GM15510 (cell line): Measurements from ENCODE around the gene RPS2.

Experiments used
- POLR2A ChIP-seq: IDR thresholded peaks from 3 replicates; pipeline ENCODE4 v1.6.1; 2011; ENCODE audit warnings: borderline replicate concordance; ENCODE audit not compliant: insufficient read length; ENCODE audit errors: extremely low read depth

The RPS2 gene

DNA sequence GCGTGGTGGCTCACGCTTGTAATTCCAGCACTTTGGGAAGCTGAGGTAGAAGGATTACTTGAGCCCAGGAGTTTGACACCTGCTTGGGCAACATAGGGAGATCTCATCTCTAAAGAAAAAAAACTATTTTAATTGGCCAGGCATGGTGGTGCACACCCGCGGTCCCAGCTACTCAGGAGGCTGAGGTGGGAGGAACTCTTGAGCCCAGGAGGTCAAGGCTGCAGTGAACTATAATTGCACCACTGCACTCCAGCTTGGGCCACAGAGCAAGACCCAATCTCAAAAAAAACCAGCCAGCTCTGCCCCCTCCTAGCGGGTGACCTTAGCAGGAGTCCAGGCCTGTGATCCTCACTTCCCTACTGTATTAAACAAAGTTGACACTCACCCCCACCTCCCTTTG, 40.5 kb downstream of the RPS2 start:
- TF ChIP-seq POLR2A: no peak

DNA sequence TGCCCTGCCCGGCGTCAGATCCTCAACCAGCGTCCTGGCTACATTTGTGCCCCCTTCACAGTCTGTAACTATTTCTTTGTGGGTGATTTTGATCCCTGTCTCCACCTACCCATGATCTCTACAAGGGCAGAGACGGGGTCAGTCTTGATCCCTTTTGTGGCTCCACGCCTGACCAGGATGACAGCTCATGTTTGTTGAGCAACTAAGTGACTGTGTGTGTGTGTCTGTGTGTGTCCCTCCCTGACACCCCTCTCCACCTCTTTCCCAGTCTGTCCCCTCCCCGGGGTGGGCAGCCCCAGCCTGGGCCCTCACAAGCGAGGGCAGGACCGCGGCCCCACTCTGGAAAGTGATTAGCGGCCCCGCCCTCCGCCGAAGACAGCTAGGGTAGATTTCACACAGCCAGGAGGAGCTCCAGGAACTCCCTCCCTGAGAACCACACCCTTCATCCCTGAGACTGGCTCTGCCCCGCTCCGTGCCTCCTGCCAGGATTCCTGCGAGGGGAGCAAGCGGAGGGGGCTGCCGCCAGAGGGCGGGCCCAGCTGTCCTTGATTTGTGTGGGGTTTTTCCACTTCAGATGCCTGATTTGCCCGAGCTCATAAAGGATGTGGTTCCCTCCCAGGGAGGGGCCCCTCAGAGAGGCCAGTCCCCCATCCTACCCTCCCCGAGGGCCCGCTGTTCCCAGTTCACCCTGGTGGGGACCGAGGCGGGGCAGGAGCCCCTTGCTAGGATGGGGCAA, 41.2 kb downstream of the RPS2 start:
- no peak for TF ChIP-seq POLR2A

DNA sequence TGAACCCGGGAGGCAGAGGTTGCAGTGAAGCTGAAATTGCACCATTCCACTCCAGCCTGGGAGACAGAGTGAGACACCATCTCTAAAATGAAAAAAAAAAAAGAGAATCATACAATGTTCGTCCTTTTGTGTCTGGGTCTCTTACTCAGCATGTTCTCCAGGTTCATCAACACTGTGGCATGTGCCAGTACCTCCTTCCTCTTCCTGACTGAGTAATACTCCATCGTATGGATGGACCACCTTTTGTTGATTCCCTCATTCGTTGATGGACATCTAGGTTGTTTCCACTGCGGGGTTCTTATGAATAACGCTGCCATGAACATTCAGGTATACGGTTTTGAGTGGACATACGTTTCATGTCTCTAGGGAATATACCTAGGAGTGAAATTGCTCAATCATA, 42.3 kb downstream of the RPS2 start:
- TF ChIP-seq POLR2A: no peak

DNA sequence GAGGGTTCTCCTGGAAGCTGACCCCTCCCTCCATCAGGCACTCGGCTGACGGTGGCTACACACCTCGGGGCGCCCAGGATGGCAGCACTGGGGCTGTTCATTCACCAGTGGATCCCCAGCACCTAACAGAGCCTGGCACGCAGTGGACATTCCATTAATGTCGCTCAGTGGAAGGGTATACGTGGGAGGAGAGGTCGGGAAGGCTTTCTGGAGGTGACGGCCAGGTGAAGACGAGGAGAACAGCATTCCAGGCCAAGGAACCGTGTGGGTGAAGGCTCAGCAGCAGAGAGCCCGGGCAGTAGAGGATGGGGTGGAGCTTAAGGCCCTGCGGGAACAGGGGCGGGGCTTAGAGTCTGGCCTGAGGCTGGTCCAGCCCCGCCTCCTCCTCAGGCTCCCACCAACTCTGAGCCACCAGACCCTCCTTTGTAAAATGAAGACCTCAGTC, 43.9 kb downstream of the RPS2 start:
- TF ChIP-seq POLR2A: no peak

DNA sequence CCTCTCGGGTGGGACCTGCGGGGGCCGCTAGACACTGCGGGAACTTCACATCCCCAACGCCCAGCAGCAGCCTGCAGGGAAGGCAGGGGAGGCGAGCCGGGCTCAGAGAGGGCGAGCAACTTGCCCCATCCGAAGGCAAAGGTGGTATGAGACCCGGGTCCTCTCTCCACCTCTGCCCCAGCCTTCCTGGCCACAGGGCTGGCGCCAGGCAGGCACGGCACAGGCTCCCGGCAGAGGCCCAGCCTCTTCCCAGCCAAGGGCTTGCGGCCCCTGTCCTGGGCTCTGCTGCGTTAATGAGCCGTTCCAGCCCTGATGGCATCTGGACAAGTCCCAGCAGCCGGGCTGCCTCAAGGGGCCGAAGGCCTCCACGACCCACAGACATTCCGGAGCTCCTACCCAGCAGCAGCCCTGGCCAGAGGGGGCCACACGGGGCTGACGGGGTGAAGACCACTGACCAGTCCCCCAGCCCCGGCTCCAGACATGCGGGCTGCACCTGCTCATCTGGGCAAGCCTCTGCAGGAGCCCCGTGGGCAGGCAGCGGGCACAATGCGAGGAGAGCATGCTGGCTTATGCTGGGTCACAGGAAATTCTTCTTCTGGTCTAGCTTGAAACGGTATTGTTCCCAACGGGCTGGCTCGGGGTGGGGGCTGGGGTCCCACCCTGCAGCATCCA, 45.2 kb downstream of the RPS2 start:
- no peak for TF ChIP-seq POLR2A

DNA sequence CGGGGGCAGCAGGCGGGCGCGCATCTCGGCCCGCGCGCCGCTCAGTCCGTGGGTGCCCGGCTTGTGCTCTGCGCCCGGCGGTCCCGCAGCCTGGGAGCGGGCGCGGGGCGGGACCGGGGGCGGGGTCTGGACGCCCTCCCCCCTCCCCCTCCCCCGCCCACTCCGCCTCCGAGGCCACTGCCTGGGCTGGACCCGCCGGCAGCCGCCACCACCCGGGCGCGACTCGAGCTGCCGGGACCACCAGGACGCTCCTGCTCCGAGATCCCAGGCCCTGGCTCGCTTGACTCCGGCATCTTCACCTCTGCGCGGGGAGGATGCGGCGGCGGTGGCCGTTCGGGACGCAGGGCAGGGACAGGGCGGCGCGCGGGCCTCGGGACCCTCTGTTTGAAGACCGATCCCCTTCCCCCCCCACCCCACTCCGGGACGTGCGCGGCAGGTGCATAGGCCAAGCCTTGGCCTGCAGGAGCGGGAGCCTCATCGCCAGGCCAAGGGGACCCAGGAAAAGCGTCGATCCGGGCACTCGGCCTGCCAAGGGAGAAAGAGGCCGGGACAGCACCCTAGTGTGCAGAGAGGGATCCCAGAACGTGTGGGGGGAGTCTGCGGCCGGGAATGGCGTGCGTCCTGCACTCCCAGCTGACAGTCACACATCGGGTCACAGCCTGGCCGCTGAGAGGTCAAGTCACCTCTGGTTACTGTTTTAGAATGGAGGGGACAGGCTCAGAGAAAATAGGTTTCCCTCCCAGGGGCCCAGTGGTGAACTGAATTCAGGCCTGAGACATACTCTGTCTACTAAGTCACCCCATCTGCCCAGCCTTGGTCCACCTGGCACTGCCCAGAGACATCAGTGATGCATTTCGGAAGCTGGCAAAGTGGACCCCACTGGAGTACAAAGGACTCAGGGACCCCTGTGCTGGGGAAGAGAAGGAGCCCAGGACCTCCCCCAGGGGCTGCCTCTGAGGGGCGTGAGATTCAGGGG, 46.0 kb downstream of the RPS2 start, which contains the start of gene HS3ST6:
HS3ST6 (minus strand) TSS at position 65 of the 976 bp plus-strand sequence. CDS start 92 bp downstream, outside the sequence.
- no peak for TF ChIP-seq POLR2A

DNA sequence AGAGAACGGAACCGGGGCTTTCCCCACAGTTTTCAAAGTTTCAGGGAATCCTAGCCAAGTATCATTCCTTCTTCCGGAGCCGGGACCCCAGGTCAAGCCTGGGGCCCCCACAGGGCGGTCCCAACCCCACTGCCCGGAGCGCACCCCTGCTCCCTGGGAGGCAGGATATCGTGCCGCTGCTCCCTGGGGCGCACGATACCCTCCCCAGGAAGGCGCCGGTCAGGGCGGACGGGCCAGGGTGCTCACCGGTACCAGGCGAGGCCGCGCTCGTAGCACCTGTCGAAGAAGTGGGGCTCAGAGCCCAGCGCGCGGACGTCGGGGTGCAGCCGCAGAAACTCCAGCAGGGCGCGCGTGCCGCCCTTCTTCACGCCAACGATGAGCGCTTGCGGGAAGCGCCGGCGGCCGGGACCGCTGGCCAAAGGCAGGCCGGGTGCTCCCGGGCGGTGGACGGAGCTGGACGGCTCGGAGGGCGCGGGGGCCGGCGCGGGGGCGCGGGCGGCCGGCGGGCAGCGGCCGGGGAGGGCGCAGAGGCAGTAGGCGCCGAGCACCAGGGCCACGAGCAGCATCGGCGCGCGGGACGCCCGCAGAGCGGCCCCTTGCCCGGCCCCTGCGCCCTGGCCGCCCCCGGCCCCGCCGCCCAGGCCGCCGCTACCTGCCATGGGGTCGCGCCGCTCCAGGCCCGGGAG, 46.8 kb downstream of the RPS2 start:
- TF ChIP-seq POLR2A: no peak

DNA sequence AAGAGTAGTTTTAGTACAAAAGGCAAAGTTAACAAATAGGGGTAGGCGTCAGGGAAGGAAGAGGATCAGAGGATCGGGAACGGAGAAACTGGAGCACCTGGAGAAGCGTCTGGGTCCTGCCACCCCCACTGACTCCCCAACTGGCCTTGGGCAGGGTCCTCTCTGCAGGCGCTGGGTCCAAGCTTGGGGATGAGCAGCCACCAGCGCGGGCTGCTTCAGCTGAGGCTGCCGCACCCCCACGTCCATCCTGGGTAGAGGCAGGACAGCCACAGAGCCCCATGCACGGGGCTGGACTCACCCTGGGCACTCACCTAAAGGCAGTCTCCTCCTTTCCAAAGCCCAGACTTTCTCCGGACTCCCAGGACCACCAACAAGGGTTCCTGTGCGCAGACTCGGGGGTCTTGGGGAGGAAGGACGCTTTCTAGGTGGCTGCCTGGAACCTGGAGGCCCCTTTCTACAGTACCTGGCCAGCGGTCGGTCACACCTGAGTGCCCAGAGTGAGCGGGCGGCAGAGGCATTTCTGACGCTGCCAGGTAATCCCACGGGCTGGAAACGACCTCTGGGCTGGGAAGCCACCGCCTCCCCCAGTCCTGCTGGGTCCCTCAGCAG, 47.5 kb downstream of the RPS2 start:
- no peak for TF ChIP-seq POLR2A

DNA sequence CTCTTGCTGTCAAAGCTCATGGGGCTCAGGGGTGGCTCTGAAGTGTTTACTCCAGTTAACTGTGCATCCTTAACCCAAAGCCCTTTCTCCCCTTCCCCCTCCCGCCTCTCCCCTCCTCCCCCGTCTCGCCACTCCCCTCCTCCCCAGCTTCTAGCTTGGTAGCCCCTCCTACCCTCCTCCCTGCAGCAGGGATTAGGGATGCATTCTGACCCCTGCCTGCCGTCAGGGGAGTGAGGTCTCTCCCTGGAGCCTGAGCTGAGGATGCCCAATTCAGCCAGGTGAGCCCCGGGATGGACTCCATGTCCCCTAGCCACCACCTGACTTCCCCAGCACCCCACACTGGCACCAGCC, 48.0 kb downstream of the RPS2 start:
- TF ChIP-seq POLR2A: no peak

DNA sequence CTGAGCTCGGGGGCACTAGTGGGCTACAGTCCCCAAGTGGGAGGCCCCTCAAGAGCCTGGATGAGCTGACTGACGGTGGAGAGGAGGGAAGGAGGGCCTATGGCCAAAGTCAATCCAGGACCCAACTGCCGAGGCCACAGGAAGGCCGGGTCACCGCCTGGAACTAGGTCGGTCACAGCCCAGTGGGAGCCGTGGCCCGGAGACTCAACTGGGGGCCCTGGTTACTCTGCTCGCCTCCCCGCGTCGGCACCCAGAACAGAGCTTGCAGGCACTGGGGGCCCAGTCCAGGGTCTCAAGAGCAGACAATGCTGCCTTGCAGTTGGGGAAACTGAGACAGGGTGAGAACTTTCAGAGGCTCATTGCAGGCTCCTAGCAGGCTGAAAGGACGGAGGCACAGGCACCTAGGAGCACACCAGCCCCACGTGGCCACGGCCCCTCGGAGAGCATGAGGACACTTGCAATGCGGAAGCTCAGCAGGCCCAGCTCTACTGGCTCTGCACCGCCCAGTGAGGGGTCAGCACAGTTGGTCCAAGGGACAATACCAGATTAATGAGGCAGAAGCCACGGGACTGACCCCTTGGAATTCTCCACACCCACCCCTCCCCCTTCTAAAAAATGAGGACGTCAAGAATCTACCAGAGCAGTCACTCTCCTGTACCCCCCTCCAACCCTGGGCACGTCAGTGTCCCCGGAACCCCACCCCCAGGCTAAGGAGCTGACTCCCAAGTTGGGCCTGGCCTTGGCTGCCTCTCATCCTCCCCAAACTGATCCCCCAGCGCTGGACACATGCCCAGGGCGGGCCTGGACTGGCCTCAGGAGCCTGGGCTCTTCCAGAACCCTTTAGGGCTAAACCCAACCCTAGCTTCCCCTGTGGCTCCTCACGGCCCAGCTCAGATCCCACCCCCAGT, 48.6 kb downstream of the RPS2 start:
- TF ChIP-seq POLR2A: no peak

DNA sequence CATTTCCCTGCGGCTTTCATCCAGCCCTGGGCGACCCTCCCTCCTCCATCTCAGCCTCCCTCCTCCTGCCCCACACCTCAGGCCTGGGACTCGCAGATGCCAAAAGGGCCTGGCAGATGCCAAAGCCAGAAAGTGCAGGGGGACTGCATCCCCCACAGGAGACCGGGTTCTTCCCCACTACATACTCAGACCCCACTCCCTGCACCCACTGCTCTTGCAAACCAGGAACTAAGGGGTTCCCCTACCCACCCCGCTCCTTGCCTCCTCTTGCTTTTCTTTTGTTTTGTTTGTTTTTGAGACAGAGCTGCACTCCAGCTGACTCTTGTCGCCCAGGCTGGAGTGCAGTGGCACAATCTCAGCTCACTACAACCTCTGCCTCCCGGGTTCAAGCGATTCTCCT, 49.6 kb downstream of the RPS2 start:
- TF ChIP-seq POLR2A: no peak

DNA sequence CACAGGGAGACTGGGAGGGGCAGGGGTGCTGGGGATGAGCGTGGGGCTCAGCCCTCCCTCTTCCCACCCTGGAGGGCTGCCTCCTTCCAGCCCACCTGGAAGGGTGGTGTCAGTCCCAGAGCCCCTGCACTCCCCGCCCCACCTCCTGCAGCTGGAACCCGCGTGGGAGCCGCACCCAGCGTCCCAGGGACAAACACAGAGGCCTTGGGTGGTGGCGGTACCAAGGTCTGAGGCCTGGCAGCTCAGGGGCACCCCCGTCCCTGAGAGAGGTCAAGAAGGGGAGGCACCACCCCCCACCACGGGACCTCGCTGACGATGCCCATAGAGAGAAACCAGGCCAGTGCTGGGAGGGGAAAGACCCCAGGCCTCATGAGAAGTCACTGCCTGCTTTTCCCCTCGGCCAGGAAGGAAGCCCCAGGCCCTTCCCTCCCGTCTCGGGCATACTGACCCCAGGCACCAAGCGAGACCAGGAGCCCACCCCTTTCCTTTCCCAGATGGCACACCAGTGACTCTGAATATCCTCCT, 50.5 kb downstream of the RPS2 start:
- TF ChIP-seq POLR2A: no peak
